LNCaP clone FGC (cell line): Measurements from ENCODE around the gene ABHD13.
A peak's percentile ranks its signal among the peaks of the same experiment; 100 is the strongest.
"Not testable (repeated sequence)": the region's sequence is repeated elsewhere in the genome, so short reads cannot be mapped to it uniquely, and the experiment has no call there.

ENCODE experiments used
- DNase-seq: peaks from one replicate; pipeline ENCODE4 v3.0.0-alpha.2; 2011; ENCODE audit warnings: low read depth
- H3K4me3 ChIP-seq: 2 replicates; pipeline ENCODE4 v1.5.1; 2011; ENCODE audit warnings: mild to moderate bottlenecking, low read depth, low read length, control low read depth
- CTCF ChIP-seq: IDR thresholded peaks from 2 replicates; pipeline ENCODE4 v1.5.1; 2012; ENCODE audit warnings: mild to moderate bottlenecking; ENCODE audit not compliant: control insufficient read depth, insufficient read depth; ENCODE audit errors: extremely low read depth

Gene ABHD13

GRCh38 chr13:108210551-108210950 lies 7.6 kb upstream of the ABHD13 start:
- H3K4me3 ChIP-seq = no peak overlapping the region
- no peak for TF ChIP-seq CTCF
- DNase-seq = no peak

GRCh38 chr13:108212886-108213285 lies 5.3 kb upstream of the ABHD13 start:
- TF ChIP-seq CTCF = no peak
- no peak overlapping the region for H3K4me3 ChIP-seq
- no peak for DNase-seq

- DNase-seq = no peak
- H3K4me3 ChIP-seq = no peak overlapping the region
- no peak for TF ChIP-seq CTCF
Measured at GRCh38 chr13:108213946-108214345, 4.2 kb upstream of the ABHD13 start.

GRCh38 chr13:108214441-108215271 lies 3.5 kb upstream of the ABHD13 start:
- peak overlapping the region; percentile 46 for H3K4me3 ChIP-seq
- TF ChIP-seq CTCF = no peak
- no peak for DNase-seq

- TF ChIP-seq CTCF = no peak
- peak; percentile 50 for DNase-seq
Measured at GRCh38 chr13:108215436-108215835, 2.8 kb upstream of the ABHD13 start, which contains the start of gene LIG4. LIG4 (minus strand) TSS chr13:108215536; CDS start chr13:108211268, 4,268 bp downstream.

GRCh38 chr13:108217307-108218043 lies 717 bp upstream of the ABHD13 start:
- not testable (repeated sequence) for DNase-seq
- peak overlapping the region; percentile 70 for H3K4me3 ChIP-seq

More at GRCh38 chr13:108215436-108215835, 2.8 kb upstream of the ABHD13 start, which contains the start of gene LIG4:
- peak within 1 kb of the TSS; percentile 46 for H3K4me3 ChIP-seq

GRCh38 chr13:108220041-108220440 lies 1.8 kb downstream of the ABHD13 start:
- DNase-seq = peak; percentile 27
- TF ChIP-seq CTCF = peak; percentile 36

More at GRCh38 chr13:108220041-108220440, 1.8 kb downstream of the ABHD13 start:
- no peak overlapping the region for H3K4me3 ChIP-seq
